HG03039 (cell line): ENCODE measurements around the gene HTRA3.

ENCODE experiments used
- ATAC-seq: cut with Tn5 transposase; IDR thresholded peaks from one replicate; pipeline ENCODE4 v1.9.1; 2021; ENCODE audit warnings: mild to moderate bottlenecking, moderate library complexity; ENCODE audit not compliant: unreplicated experiment

HTRA3 gene

DNA sequence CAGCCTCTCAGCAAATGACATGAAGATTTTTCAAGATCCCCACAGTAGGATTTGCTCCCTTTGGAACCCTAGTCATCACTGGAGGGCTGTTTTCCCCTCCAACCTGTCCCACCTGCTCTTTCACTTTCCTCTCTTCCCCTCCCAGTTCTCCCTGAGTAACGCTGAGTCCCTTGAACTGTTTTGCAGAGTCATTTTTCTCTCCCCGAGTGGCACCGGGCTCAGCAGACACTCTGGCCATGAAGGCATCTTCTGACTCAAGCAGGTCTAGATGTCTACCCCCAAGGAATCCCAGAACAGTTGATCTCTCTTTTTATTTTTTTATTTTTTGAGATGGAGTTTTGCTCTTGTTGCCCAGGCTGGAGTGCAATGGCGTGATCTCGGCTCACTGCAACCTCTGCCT, 52.2 kb downstream of the HTRA3 start:
- ATAC-seq: no peak

- no peak for ATAC-seq
These were observed 53.5 kb downstream of the HTRA3 start for GRCh38 chr4:8322794-8323704.

- no peak for ATAC-seq
These were observed 54.5 kb downstream of the HTRA3 start for GRCh38 chr4:8323947-8324555.

- no peak for ATAC-seq
These were observed 55.2 kb downstream of the HTRA3 start for GRCh38 chr4:8324640-8325239.

- no peak for ATAC-seq
These were observed 55.9 kb downstream of the HTRA3 start for GRCh38 chr4:8325291-8325973.

DNA sequence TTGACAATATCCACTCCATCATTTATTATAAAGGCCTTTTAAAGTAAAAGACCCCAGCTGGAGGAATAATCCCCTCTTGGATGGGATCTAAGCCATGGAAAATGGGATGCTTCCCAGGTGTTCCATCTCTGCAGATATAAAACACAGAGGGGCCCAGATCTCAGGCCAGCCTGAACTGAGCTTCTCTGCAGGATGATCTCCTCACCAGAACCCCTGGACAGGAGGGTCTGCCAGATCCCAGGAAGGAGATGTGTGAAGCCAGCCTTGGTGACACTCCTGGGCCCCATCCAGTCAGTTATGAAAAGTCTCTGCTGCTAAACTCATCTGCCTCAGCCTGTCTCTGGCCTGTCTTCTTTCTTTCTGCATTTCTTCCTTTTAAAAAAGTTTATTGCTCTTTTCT, 56.7 kb downstream of the HTRA3 start:
- no peak for ATAC-seq

GRCh38 chr4:8328456-8328855, 58.9 kb downstream of the HTRA3 start:
- no peak for ATAC-seq

DNA sequence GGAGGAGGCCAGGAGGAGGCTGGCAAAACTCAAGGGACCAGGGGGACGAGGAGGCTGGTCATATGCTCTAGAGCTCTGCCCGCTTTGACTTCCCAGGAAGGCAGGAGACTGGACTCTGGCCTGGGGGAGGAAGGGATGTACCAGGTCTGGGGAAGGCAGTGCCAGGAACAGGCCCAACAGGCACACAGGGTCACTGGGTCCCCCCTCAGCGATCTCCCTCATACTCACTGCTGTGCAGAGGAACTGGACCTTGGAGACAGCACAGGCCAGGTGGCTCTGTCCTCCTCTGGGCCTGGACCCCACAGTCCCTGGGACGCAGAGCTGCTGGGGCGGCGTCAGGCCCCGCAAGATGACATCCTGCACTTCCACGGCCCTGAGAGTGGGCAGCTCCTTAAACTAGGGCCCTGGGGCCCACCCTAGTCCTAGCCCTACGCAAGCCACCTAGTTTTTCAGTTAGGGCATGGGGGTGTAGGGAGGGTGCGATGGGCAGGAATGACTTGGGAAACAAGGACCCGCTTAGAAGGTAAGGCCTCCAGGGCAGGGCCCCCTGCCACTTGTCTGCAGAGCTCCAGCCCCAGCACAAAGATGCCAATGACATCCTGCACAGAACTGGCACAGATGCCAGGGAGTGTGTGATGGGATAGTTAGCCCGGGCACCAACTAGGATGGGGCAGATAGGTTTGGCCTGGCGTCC, 59.5 kb downstream of the HTRA3 start:
- ATAC-seq: no peak

GRCh38 chr4:8329560-8329858, 60.0 kb downstream of the HTRA3 start:
- ATAC-seq: no peak

DNA sequence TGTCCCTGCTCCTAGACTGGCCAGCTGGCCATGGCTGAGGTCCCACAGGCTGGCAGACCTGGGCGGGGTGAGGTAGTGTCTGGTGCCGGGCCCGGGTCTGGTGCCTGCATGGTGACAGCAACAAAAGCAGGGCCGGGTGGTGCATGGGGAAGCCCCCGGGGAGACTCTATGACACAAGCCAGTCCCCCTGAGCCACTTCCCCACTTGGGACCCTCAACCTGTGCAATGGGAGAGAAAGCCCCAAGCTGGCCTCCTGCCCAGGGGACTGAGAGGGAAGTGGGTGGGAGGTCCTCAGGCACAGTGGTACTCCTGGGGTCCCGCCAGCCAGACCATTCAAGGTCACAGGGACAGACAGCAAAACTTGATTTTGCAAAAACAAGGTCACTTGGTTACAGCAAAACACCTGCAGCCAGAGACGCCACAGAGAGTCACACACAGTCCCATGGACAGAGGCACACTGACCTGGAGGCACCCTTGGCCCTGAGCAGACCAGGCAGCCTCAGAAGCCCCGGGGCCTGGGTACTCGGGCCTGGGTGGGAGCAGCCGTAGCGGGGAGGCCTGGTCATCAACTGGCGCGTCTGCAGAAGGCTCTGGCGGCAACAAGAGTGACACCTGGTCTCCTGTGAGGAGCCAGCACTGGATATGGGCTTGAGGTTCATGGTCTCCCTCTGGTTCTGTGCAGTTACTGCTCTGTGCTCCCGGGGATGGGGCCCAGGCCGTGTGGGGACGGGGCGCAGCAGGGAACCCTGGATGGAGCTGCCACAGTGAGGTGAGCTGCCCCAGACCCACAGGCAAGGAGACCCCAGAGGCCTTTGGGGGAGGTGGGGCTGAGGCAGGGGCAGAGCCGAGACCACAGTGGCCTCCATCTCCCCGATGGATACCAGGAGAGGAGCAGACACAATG, 60.6 kb downstream of the HTRA3 start:
- ATAC-seq: no peak

- no peak for ATAC-seq
These were observed 61.4 kb downstream of the HTRA3 start for GRCh38 chr4:8330821-8331574.

- no peak for ATAC-seq
These were observed 62.0 kb downstream of the HTRA3 start for GRCh38 chr4:8331575-8331955.

GRCh38 chr4:8332038-8332857, 62.7 kb downstream of the HTRA3 start:
- ATAC-seq: no peak

DNA sequence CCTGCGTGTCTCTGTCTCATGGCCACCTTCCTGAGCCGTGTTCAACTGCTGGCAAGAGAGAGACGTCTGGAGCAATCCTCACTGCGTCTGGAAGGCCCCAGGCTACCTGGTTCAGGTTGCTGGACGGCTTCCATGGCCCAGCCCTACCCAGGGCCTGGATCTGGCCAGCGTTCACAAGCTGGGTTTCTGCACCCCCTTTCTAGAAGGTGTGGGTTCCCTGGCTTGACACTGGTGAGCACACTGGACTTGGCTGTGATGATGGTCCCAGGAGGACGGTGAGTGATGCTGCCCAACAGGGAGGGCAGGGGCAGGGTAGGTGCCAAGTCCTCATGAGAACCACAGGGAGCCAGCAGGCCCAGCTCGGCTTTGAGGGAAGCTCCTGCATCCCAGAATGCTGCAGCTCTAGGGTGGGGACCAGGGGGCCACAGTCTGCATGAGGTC, 63.4 kb downstream of the HTRA3 start:
- no peak for ATAC-seq

DNA sequence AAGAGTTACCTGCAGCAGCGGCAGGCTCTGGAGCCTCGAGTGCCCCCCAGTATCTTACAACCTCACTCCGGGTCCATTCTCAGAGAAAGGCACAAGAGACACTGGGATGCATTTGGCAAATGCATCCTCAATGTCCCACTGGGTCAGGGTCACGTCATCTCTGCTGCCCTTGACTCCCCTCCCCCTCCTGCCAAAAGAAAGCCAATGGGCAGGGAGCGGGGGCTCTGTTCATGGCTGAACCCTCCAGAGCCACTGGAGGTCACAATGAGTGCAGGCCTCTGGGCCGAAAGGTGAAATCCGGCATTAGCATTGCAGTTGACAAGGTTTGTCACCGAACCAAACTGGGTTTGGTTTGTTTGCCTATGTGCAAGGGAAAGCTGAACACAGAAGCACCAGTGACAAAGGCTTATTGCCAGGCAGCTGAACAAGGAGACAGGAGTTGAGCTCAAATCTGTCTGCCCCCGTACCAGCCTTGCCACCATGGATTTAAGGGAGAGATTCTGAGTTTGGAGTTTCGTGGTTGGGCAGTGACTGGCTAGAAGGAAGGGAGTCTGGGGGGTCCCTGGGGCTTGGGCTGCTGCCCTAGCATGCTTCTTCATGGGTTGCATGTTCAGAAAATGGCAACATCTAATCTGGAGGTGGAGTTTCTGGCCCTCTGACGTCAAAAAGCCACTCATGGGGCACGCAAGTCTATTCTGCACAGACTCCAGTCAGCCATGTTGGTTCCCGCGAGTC, 64.3 kb downstream of the HTRA3 start:
- no peak for ATAC-seq

DNA sequence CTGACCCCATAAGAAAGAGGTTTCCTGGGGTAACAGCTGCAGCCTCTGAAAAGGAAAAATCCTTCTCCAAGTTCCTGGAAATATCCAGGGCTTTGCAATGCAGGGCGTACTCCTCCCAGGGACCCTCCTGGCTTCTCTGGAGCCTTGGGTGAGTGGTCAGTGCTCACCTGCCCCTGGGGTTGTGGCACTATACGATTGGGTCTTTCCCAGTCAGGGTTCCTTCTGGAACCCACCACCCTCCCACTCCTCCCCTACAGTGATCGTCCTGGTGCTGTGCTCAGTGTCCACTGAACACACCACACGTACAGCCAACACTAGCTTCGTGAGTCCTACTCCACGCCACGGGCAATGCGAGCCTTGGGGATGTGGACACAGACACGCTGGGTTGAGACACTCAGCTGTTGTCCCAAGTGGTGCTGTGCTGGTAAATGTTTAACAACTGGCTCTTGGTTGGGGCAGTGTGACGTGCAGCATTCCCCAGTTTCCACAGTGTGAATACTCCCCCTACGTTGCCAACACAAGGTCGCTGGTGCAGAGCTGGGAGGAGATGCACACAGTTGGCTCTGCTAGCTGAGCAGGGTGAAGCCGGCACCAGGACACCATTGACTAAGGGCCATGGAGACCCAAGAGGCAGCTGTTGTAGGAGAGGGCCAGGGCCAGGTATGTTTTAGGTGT, 65.4 kb downstream of the HTRA3 start:
- ATAC-seq: no peak

DNA sequence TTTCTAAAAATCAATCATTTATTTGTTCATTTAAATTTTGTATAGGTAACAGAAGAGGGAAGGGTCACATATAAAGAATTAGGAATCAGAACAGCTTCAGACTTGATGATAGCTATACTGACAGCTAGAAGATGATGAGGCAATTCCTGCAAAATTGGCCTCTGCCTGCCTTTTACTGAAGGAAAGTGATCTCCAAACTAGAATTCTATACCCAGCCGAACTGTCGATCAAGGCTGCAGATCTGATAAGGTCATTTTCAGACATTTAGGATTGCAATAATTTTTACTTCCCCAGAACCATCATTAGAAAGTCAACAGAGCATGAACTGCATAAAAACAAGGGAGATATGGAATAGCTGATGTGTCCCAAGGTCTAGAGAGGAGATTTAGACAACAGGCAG, 66.3 kb downstream of the HTRA3 start:
- no peak for ATAC-seq
